Smooth muscle cell (in vitro differentiated cells): ENCODE measurements around the gene KCNH2. TPM values are rescaled to one million over a fixed set of nuclear protein-coding genes. Genes with fewer than 3 reads are reported as not detected.

Experiments used
- DNase-seq: peaks from one replicate; lab custom pipeline; 2025; ENCODE audit not compliant: unreplicated experiment; lab: John Stamatoyannopoulos, UW
- H2AFZ ChIP-seq: fragments of 200-600 bp; sonication (generic); 2 replicates; pipeline ENCODE4 v1.6.0; 2016; ENCODE audit warnings: antibody characterized with exemption, low read depth, mild to moderate bottlenecking
- H3F3A ChIP-seq: fragments of 200-600 bp; sonication (generic); 2 replicates; pipeline ENCODE4 v1.6.0; 2017; ENCODE audit warnings: antibody characterized with exemption, low read depth
- H3K27ac ChIP-seq: fragments of 200-600 bp; sonication (generic); 2 replicates; pipeline ENCODE4 v1.5.1; 2016; ENCODE audit warnings: low read depth, mild to moderate bottlenecking
- H3K27me3 ChIP-seq: fragments of 200-600 bp; sonication (generic); 2 replicates; pipeline ENCODE4 v1.6.1; 2016; ENCODE audit warnings: low read depth, mild to moderate bottlenecking
- H3K36me3 ChIP-seq: fragments of 200-600 bp; sonication (generic); 2 replicates; pipeline ENCODE4 v1.5.1; 2016; ENCODE audit warnings: low read depth
- H3K4me1 ChIP-seq: fragments of 200-600 bp; sonication (generic); 2 replicates; pipeline ENCODE4 v1.5.1; 2016; ENCODE audit warnings: low read depth
- H3K4me2 ChIP-seq: fragments of 200-600 bp; sonication (generic); 2 replicates; pipeline ENCODE4 v1.6.0; 2016; ENCODE audit warnings: mild to moderate bottlenecking
- H3K4me3 ChIP-seq: fragments of 200-600 bp; sonication (generic); 2 replicates; pipeline ENCODE4 v1.5.1; 2016; ENCODE audit warnings: mild to moderate bottlenecking
- H3K79me2 ChIP-seq: fragments of 200-600 bp; sonication (generic); 2 replicates; pipeline ENCODE4 v1.6.0; 2016; ENCODE audit warnings: low read depth, mild to moderate bottlenecking
- H3K9ac ChIP-seq: fragments of 200-600 bp; sonication (generic); 2 replicates; pipeline ENCODE4 v1.6.0; 2016; ENCODE audit warnings: low read depth
- H3K9me3 ChIP-seq: fragments of 200-600 bp; sonication (generic); replicated peaks from 2 replicates; pipeline ENCODE4 v1.5.1; 2016; ENCODE audit warnings: low read depth
- H4K20me1 ChIP-seq: fragments of 200-600 bp; sonication (generic); 2 replicates; pipeline ENCODE4 v1.6.0; 2016; ENCODE audit warnings: low read depth
- WGBS: methylation state at CpG from one replicate; pipeline ENCODE4 v1.1.7; 2016; ENCODE audit warnings: low lambda C conversion rate; 5-methylcytosine and 5-hydroxymethylcytosine counted together
- polyA plus RNA-seq: library from polyadenylated mRNA; unstranded; fragments of >200 nt; fragmentation: Nextera tagmentation; extraction: Ambion mirVana; gene quantifications from 2 replicates; pipeline ENCODE4 v1.2.1, GENCODE V29; 2016
- total RNA-seq: library from RNA; depleted of rRNA; stranded (reverse); fragments of >200 nt; gene quantifications from 2 replicates; pipeline ENCODE4 v1.2.3, GENCODE V29; 2014
- TF ChIP-seq, protein P1 (sequence below): fragments of 200-600 bp; sonication (generic); IDR thresholded peaks from 2 replicates; pipeline ENCODE4 v1.5.1; 2017; ENCODE audit warnings: borderline replicate concordance, mild to moderate bottlenecking, antibody characterized with exemption; ENCODE audit not compliant: insufficient read depth, poor library complexity, severe bottlenecking

Gene KCNH2
- total and polyA plus RNA-seq, 2 experiments from 2014 or later: 12.9 to 37.7 TPM

GRCh38 chr7:150947241-150947745, 30.8 kb downstream of the KCNH2 start:
- Histone ChIP-seq H3F3A (no peaks in the 10 kb centered on the region), H3K27me3 (no peaks in the 10 kb centered on the region), H3K9me3 (no peaks in the 10 kb centered on the region), H2AFZ (no peak overlapping the region), H3K79me2 (no peaks in the 10 kb centered on the region), H3K27ac (no peak overlapping the region), H3K9ac (no peak overlapping the region), H3K4me1 (peaks cover 39% of the 10 kb centered on the region), H4K20me1 (no peaks in the 10 kb centered on the region), H3K4me3 (no peak overlapping the region), H3K36me3 (no peaks in the 10 kb centered on the region), H3K4me2 (peak overlapping the region; percentile 43)
- no peak for DNase-seq
- WGBS: 72% methylated on average over 27 of the region's 31 CpGs
- TF ChIP-seq, protein P1, sequence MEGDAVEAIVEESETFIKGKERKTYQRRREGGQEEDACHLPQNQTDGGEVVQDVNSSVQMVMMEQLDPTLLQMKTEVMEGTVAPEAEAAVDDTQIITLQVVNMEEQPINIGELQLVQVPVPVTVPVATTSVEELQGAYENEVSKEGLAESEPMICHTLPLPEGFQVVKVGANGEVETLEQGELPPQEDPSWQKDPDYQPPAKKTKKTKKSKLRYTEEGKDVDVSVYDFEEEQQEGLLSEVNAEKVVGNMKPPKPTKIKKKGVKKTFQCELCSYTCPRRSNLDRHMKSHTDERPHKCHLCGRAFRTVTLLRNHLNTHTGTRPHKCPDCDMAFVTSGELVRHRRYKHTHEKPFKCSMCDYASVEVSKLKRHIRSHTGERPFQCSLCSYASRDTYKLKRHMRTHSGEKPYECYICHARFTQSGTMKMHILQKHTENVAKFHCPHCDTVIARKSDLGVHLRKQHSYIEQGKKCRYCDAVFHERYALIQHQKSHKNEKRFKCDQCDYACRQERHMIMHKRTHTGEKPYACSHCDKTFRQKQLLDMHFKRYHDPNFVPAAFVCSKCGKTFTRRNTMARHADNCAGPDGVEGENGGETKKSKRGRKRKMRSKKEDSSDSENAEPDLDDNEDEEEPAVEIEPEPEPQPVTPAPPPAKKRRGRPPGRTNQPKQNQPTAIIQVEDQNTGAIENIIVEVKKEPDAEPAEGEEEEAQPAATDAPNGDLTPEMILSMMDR: no peak

DNA sequence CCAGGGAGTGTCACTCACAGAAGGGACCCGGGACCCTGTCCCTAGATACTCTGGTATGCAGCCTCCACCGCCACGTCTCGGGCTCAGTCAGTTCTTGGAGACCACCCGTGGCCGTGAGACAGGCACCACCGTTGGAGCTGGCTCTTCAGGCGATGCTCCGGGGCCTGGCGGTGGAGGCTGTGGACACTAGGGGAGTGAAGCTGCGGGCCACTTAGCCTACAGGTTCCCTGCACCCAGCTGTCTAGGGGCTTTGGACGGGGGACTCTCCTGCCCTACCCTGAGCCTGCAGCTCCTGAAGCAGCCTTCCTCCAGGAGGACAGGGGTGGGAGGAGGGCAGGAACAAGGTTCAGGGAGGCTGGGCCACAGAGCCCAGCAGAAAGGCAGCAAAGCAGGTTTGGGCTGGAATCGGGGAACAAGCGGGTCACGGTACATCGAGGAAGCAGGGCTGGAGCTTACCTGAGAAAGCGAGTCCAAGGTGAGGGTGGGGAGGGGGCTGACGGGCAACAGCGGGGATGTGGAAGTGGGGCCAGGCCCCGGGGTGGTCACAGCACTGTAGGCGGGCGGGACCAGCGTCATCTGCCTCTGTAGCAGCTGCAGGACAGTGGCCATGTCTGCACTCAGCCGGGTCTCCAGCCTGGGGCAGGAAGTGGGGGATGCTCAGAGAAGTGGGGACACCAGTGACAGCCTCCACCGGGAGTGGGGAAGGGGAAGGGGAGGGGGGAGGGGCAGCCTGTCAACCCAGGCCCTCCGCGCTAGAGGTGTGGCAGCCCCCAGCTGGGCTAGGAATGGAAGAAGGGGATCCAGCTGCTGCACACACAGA, 31.5 kb downstream of the KCNH2 start:
- TF ChIP-seq, protein P1: no peak

GRCh38 chr7:150945853-150946420, 32.2 kb downstream of the KCNH2 start:
- peak; percentile 35 for DNase-seq
- Histone ChIP-seq H3K4me1 (peaks cover 39% of the 10 kb centered on the region), H2AFZ (peak overlapping the region; percentile 75)

More for the DNA sequence above, 31.5 kb downstream of the KCNH2 start:
- Histone ChIP-seq H3F3A (no peaks in the 10 kb centered on the region), H3K4me1 (peaks cover 39% of the 10 kb centered on the region), H3K9ac (no peak overlapping the region), H3K27ac (peak overlapping the region; percentile 82), H3K4me2 (no peak overlapping the region), H3K4me3 (no peak overlapping the region), H3K27me3 (no peaks in the 10 kb centered on the region), H3K9me3 (no peaks in the 10 kb centered on the region), H4K20me1 (no peaks in the 10 kb centered on the region), H3K36me3 (no peaks in the 10 kb centered on the region), H3K79me2 (no peaks in the 10 kb centered on the region), H2AFZ (no peak overlapping the region)
- WGBS: 85% methylated on average over 25 of the region's 27 CpGs
- DNase-seq: no peak

More at GRCh38 chr7:150945853-150946420, 32.2 kb downstream of the KCNH2 start:
- TF ChIP-seq, protein P1: no peak
- no peak overlapping the region for H3K4me3 ChIP-seq
- no peaks in the 10 kb centered on the region for H3K79me2 ChIP-seq
- H3K4me2 ChIP-seq: peak overlapping the region; percentile 65
- no peaks in the 10 kb centered on the region for H3K9me3 ChIP-seq
- no peak overlapping the region for H3K9ac ChIP-seq
- H4K20me1 ChIP-seq: no peaks in the 10 kb centered on the region
- H3K36me3 ChIP-seq: no peaks in the 10 kb centered on the region
- 53% methylated on average over 17 of the region's 17 CpGs for WGBS
- H3K27ac ChIP-seq: peak overlapping the region; percentile 82
- H3F3A ChIP-seq: no peaks in the 10 kb centered on the region
- H3K27me3 ChIP-seq: no peaks in the 10 kb centered on the region
